Vagina (tissue), 2 donors: ENCODE data around the gene PAAF1.

Experiments
- POLR2A ChIP-seq, 2 donors: fragments of 450-650 bp; IDR thresholded peaks; one replicate each; pipeline ENCODE4 v1.6.1; 2017; ENCODE audit warnings: antibody characterized with exemption in 2 of 2, mild to moderate bottlenecking in 2 of 2, moderate library complexity in 2 of 2
- TF ChIP-seq, protein P1 (sequence below), 3 experiments: fragments of 450-650 bp in 2 of 3; fragments of 200-600 bp in 1 of 3; sonication (generic) in 1 of 3; IDR thresholded peaks; one replicate each; pipeline ENCODE4 v1.5.1; 2017 to 2019; ENCODE audit warnings: antibody characterized with exemption in 3 of 3, mild to moderate bottlenecking in 2 of 3, moderate library complexity in 2 of 3

DNA sequence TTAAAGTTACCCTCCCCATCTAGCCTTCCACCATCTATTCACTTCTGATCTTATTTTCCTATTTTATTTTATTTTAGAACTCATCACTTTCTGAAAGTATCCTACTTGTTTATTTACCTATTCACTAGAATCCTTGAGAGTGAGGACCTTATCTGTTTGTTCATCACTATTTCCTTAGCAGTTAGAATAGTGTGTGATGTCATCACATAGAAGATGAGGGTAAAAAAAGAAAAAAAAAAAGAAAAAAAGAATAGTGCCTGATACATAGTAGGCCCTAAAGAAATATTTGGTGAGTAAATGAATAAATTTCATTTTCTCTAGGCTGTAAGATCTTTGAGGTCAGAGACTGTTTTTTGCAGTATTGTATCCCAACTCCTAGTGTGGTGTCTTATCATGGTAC is 36.7 kb downstream of the PAAF1 start:
- TF ChIP-seq, protein P1, sequence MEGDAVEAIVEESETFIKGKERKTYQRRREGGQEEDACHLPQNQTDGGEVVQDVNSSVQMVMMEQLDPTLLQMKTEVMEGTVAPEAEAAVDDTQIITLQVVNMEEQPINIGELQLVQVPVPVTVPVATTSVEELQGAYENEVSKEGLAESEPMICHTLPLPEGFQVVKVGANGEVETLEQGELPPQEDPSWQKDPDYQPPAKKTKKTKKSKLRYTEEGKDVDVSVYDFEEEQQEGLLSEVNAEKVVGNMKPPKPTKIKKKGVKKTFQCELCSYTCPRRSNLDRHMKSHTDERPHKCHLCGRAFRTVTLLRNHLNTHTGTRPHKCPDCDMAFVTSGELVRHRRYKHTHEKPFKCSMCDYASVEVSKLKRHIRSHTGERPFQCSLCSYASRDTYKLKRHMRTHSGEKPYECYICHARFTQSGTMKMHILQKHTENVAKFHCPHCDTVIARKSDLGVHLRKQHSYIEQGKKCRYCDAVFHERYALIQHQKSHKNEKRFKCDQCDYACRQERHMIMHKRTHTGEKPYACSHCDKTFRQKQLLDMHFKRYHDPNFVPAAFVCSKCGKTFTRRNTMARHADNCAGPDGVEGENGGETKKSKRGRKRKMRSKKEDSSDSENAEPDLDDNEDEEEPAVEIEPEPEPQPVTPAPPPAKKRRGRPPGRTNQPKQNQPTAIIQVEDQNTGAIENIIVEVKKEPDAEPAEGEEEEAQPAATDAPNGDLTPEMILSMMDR (IDR thresholded peaks at IDR 0.05): no peak
- TF ChIP-seq POLR2A (IDR thresholded peaks at IDR 0.05): no peak
